ENCODE measurements around the gene POU1F1.

POU1F1 gene

GRCh38 chr3:87276484-87276883, at the start of gene POU1F1:
TSS of gene POU1F1 (minus strand) at chr3:87276584. CDS start at chr3:87276462, 122 bp downstream.
- no peak for DNase-seq (ENCODE audit: low spot score)
- no peak for TF ChIP-seq CTCF (IDR thresholded peaks at IDR 0.05; ENCODE audit: extremely low read depth, insufficient read depth, missing control alignments)
- in situ Hi-C loops (cut with MboI; ENCODE audit: low pct_unique_long_range_greater_than_20kb, low sequenced_read_pairs, unreplicated experiment), result no loop called here

GRCh38 chr3:87324609-87325008, 48.2 kb upstream of the POU1F1 start:
- in situ Hi-C loops (cut with MboI; ENCODE audit: low pct_unique_long_range_greater_than_20kb, low sequenced_read_pairs, unreplicated experiment), result no loop called here
- TF ChIP-seq CTCF (IDR thresholded peaks at IDR 0.05; ENCODE audit: extremely low read depth, insufficient read depth, missing control alignments), result no peak
- DNase-seq (ENCODE audit: low spot score), result no peak

GRCh38 chr3:87320756-87321626, 44.6 kb upstream of the POU1F1 start:
- in situ Hi-C loops (cut with MboI; ENCODE audit: low pct_unique_long_range_greater_than_20kb, low sequenced_read_pairs, unreplicated experiment), result no loop called here
- DNase-seq (ENCODE audit: low spot score), result no peak
- no peak for TF ChIP-seq CTCF (IDR thresholded peaks at IDR 0.05; ENCODE audit: extremely low read depth, insufficient read depth, missing control alignments)

GRCh38 chr3:87318617-87319021, 42.2 kb upstream of the POU1F1 start:
- DNase-seq (ENCODE audit: low spot score), result no peak
- no peak for TF ChIP-seq CTCF (IDR thresholded peaks at IDR 0.05; ENCODE audit: extremely low read depth, insufficient read depth, missing control alignments)
- in situ Hi-C loops (cut with MboI; ENCODE audit: low pct_unique_long_range_greater_than_20kb, low sequenced_read_pairs, unreplicated experiment), result no loop called here

- in situ Hi-C loops (cut with MboI; ENCODE audit: low pct_unique_long_range_greater_than_20kb, low sequenced_read_pairs, unreplicated experiment), result no loop called here
- TF ChIP-seq CTCF (IDR thresholded peaks at IDR 0.05; ENCODE audit: extremely low read depth, insufficient read depth, missing control alignments), result no peak
- DNase-seq (ENCODE audit: low spot score), result no peak
These were observed 41.4 kb upstream of the POU1F1 start for GRCh38 chr3:87317779-87318178.

- no peak for DNase-seq (ENCODE audit: low spot score)
- in situ Hi-C loops (cut with MboI; ENCODE audit: low pct_unique_long_range_greater_than_20kb, low sequenced_read_pairs, unreplicated experiment), result no loop called here
- TF ChIP-seq CTCF (IDR thresholded peaks at IDR 0.05; ENCODE audit: extremely low read depth, insufficient read depth, missing control alignments), result no peak
These were observed 37.3 kb upstream of the POU1F1 start for GRCh38 chr3:87313641-87314040.
